BE2C (cell line): ENCODE measurements around the gene XRCC1.
"Not testable (repeated sequence)": the region's sequence is repeated elsewhere in the genome, so short reads cannot be mapped to it uniquely, and the experiment has no call there.

Experiments
- DNase-seq: peaks from one replicate; pipeline ENCODE4 v3.0.0-alpha.2; 2020
- H3K27me3 ChIP-seq: fragments of 250-450 bp; sonication (Bioruptor Pico); 2 replicates; pipeline ENCODE4 v1.5.1; 2020; ENCODE audit warnings: mild to moderate bottlenecking
- H3K36me3 ChIP-seq: fragments of 250-450 bp; sonication (Bioruptor Pico); 2 replicates; pipeline ENCODE4 v1.5.1; 2020; ENCODE audit warnings: mild to moderate bottlenecking
- H3K4me1 ChIP-seq: fragments of 250-450 bp; sonication (Bioruptor Pico); 2 replicates; pipeline ENCODE4 v1.5.1; 2020
- H3K4me3 ChIP-seq: 2 replicates; pipeline ENCODE4 v1.5.1; 2011; ENCODE audit warnings: low read depth, low read length
- H3K9me3 ChIP-seq: fragments of 250-450 bp; sonication (Bioruptor Pico); 2 replicates; pipeline ENCODE4 v1.5.1; 2020
- TF ChIP-seq, protein P1 (sequence below): IDR thresholded peaks from 2 replicates; pipeline ENCODE4 v1.5.1; 2012; ENCODE audit warnings: mild to moderate bottlenecking, low read depth, low read length

Gene XRCC1

GRCh38 chr19:43522929-43523328 lies 52.4 kb downstream of the XRCC1 start:
- DNase-seq = no peak
- H3K27me3 ChIP-seq = no peaks in the 10 kb centered on the region
- H3K4me1 ChIP-seq = no peaks in the 10 kb centered on the region
- TF ChIP-seq, protein P1, sequence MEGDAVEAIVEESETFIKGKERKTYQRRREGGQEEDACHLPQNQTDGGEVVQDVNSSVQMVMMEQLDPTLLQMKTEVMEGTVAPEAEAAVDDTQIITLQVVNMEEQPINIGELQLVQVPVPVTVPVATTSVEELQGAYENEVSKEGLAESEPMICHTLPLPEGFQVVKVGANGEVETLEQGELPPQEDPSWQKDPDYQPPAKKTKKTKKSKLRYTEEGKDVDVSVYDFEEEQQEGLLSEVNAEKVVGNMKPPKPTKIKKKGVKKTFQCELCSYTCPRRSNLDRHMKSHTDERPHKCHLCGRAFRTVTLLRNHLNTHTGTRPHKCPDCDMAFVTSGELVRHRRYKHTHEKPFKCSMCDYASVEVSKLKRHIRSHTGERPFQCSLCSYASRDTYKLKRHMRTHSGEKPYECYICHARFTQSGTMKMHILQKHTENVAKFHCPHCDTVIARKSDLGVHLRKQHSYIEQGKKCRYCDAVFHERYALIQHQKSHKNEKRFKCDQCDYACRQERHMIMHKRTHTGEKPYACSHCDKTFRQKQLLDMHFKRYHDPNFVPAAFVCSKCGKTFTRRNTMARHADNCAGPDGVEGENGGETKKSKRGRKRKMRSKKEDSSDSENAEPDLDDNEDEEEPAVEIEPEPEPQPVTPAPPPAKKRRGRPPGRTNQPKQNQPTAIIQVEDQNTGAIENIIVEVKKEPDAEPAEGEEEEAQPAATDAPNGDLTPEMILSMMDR = no peak
- no peaks in the 10 kb centered on the region for H3K9me3 ChIP-seq
- no peaks in the 10 kb centered on the region for H3K36me3 ChIP-seq
- no peak overlapping the region for H3K4me3 ChIP-seq

- TF ChIP-seq, protein P1 = peak; percentile 95
- H3K27me3 ChIP-seq = no peaks in the 10 kb centered on the region
- H3K4me1 ChIP-seq = no peaks in the 10 kb centered on the region
- no peaks in the 10 kb centered on the region for H3K9me3 ChIP-seq
- no peak overlapping the region for H3K4me3 ChIP-seq
- H3K36me3 ChIP-seq = no peaks in the 10 kb centered on the region
- DNase-seq = peak; percentile 86
These were observed 55.8 kb downstream of the XRCC1 start for GRCh38 chr19:43519436-43520088.

DNA sequence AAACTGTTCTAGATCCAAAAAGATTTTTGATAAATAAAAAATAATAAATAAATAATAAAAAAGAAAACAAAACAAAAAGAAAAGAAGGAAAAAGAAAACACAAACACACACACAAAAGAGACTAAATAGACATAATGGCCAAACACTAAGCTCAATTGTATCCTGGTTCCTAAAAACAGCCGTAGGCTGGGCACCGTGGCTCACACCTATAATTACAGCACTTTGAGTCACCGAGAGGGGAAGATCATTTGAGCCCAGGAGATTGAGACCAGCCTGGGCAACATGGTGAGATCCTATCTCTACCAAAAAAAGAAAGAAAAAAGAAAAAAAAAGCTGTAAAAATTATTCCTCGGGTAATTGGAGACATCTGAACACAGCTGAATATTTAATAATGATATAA lies 57.3 kb downstream of the XRCC1 start:
- H3K4me3 ChIP-seq = no peak overlapping the region
- no peaks in the 10 kb centered on the region for H3K36me3 ChIP-seq
- DNase-seq = no peak
- H3K27me3 ChIP-seq = no peaks in the 10 kb centered on the region
- TF ChIP-seq, protein P1 = no peak
- no peaks in the 10 kb centered on the region for H3K9me3 ChIP-seq
- H3K4me1 ChIP-seq = no peaks in the 10 kb centered on the region

- H3K27me3 ChIP-seq, H3K9me3 ChIP-seq, H3K36me3 ChIP-seq, H3K4me3 ChIP-seq, H3K4me1 ChIP-seq, DNase-seq: not testable (repeated sequence)
These were observed 62.9 kb downstream of the XRCC1 start for GRCh38 chr19:43512399-43512798.

DNA sequence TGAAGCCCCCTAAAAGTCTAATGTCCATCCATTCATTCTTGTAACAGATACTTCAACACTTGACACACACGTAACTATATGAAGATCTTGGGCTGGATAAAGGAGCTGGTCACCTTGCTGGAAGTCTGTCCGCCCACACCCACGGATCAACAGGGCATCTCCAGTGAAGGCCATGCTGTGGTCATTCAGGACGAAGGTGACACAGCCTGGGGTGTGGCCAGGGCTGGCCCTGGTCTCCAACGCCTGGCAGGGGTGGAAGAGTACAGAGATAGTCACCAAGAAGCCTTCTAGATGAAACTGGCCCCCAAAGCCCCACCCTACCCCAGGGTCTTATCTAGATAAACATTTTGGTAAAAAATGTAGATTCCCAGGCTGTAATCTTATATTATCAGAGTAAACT lies 64.0 kb downstream of the XRCC1 start:
- TF ChIP-seq, protein P1 = no peak
- no peaks in the 10 kb centered on the region for H3K36me3 ChIP-seq
- no peak for DNase-seq
- no peaks in the 10 kb centered on the region for H3K9me3 ChIP-seq
- H3K27me3 ChIP-seq = no peaks in the 10 kb centered on the region
- H3K4me1 ChIP-seq = no peaks in the 10 kb centered on the region
- no peak overlapping the region for H3K4me3 ChIP-seq

GRCh38 chr19:43510713-43511112 lies 64.6 kb downstream of the XRCC1 start:
- TF ChIP-seq, protein P1 = no peak
- H3K4me3 ChIP-seq = no peak overlapping the region
- H3K27me3 ChIP-seq = no peaks in the 10 kb centered on the region
- H3K4me1 ChIP-seq = no peaks in the 10 kb centered on the region
- H3K36me3 ChIP-seq = no peaks in the 10 kb centered on the region
- no peaks in the 10 kb centered on the region for H3K9me3 ChIP-seq
- DNase-seq = no peak
